HG02571 (cell line): ENCODE measurements around the gene SLC35F3.

Source experiments
- ATAC-seq: cut with Tn5 transposase; IDR thresholded peaks from one replicate; pipeline ENCODE4 v1.9.1; 2021; ENCODE audit warnings: mild to moderate bottlenecking, moderate library complexity; ENCODE audit not compliant: unreplicated experiment

The SLC35F3 gene

DNA sequence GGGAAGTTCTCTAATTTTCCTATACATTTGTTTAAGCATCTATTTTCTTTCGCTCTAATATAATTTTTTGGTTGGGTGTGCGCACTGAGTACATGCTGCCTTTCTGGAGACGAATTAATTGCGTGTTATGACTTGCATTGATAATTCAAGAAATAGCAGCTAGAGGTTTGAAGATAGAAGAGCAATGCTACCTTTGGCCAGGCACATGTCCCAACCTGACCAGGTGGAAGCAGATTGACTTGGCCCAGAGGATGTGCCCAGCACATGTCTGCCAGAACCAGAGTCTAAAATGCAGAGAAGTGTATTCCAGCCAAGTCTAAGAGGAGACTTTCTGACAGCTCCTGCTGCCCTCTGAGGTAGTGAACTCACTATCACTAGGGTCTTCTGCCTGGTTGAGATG, 114.3 kb downstream of the SLC35F3 start:
- ATAC-seq = no peak

DNA sequence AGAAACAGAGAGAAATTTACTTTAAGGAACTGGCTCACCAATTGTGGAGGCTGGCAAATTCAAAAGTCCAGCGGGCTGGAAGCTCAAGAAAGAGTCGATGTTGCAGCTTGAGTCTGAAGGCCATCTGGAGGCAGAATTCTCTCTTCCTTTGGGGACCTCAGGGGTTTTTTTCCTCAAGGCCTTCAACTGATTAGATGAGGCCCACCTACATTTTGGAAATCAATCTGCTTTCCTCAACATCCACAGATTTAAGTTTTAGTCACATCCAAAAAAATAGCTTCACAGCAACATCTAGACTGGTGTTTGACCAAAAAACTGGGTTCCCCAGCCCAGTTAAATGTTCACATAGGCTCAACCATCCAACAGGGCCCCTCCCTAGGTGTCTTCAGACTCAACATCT, 114.9 kb downstream of the SLC35F3 start:
- ATAC-seq = no peak

DNA sequence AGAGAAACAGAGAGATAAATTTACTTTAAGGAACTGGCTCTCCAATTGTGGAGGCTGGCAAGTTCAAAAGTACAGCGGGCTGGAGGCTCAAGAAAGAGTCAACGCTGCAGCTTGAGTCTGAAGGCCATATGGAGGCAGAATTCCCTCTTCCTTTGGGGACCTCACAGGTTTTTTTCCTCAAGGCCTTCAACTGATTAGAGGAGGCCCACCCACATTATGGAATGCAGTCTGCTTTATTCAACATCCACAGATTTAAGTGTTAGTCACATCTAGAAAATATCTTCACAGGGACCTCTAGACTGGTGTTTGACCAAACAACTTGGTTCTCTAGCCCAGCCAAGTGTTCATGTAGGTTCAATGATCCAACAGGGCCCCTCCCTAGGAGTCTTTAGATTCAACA, 117.8 kb downstream of the SLC35F3 start:
- ATAC-seq = no peak

DNA sequence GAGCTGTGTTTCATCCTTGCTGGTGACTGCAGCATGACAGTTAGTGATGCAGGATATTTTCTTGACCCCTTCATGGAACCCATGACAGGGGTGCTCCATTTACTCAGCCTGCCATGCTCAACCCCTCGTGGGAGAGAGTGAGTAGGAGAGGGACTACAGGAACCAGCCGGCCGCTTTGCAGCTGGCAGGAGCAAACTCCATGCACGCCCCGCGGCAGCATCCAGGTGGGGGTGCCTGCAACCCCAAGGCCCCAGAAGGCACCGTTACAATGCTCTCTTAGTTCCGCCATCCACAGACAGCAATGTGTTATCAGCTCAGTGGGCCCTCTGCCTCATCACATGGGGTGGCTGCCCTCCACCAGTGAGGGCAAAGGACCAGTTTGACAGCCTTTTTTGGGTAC, 135.1 kb downstream of the SLC35F3 start:
- no peak for ATAC-seq

DNA sequence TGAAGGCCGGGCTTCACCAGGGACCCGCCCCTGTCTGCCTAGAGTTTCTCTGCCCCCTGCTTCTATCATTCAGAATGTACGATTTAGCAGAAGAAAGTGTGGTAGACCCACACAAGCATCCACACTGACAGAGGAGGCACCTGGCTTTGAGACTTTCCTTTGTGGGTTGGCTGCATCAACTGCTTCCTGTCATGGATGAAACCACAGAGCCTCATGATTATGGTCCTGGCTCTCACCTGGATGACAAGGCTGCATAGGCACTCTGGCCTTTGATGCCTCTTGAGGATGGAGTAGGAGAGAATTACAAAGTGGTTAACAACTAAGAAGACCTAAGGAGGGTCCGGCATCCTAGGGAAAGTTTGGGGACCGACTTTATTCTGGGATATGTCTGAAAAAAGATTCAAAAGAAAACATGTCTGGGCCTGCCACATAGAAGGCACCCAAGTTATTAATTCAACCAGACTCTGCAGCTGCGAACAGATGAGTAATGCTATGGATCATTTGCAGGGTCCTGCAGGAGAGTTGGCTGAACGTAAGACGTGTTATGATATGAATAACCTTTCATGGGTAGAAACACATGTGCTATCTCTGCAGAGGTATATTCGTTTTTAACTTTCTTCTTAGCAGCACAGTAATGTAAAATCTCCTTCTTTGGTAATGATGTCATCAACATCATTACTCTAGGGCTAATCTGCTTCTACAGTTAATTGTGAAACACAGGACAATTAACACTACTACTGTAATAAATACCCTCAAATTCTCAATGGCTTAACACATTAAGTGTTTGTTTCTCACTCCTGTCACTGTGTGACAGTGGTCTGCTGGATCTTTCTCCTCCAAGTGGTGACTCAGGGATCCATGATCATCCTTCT, 136.2 kb downstream of the SLC35F3 start:
- no peak for ATAC-seq

GRCh38 chr1:234044079-234044478, 139.6 kb downstream of the SLC35F3 start:
- no peak for ATAC-seq

DNA sequence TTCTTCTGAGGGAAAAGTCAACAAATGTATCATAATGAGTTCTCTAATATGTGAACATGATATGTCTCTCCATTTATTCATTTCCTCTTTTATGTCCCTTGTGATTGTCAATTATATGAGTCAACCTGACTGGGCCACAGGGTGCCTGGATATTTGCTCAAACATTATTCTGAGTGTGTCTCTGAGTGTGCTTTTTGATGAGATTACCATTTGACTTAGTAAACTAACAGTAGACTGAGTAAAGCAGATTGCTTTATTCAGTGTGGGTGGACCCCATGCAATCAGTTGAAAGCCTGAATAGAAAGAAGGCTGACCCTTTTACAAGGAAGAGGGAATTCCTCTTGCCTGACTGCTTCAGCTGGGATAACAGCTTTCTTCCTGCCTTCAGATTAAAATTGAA, 142.6 kb downstream of the SLC35F3 start:
- ATAC-seq = no peak

GRCh38 chr1:234062166-234062565, 157.7 kb downstream of the SLC35F3 start:
- no peak for ATAC-seq

GRCh38 chr1:234065794-234066447, 161.4 kb downstream of the SLC35F3 start:
- ATAC-seq = peak; percentile 58

GRCh38 chr1:234067581-234068337, 163.3 kb downstream of the SLC35F3 start:
- no peak for ATAC-seq

GRCh38 chr1:234069760-234070159, 165.3 kb downstream of the SLC35F3 start:
- no peak for ATAC-seq

DNA sequence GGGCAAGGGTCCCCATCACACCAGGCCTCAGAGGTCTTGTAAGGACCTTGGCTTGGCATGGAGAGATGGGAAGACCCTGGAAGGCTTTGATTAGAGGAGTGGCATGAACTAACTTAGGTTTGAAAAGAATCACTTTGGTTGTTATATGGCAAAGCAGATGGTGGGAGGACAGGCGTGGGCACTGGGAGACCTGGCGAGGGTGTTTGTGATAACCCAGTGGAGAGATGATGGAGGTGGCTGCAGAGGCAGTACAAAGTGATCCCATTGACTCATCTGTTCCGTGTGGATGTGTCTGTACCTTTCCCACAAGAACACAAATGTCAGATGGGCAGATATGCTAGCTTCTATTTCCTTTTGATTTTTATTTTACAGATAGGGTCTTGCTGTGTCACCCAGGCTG, 168.3 kb downstream of the SLC35F3 start:
- no peak for ATAC-seq

DNA sequence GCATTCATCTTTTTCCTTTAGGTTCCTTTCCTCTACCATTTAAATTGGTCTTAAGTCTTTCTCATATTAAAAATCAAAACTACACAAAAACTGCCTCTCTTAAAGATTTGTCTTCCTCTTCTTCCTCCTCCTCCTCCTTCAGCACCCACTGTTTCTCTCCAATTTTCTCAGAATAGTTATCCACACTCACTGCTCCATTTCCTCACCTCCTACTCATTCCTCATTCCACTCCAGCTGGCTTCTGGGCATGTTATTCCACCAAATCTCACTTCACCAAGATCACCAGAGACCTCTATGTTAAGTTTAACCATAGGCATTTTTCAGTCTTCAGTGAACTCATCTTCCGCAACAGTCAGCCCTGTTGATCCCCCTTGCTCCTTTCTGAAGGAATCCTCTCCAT, 173.7 kb downstream of the SLC35F3 start:
- ATAC-seq = no peak

GRCh38 chr1:234079896-234080295, 175.4 kb downstream of the SLC35F3 start:
- no peak for ATAC-seq

GRCh38 chr1:234083460-234083859, 179.0 kb downstream of the SLC35F3 start:
- ATAC-seq = no peak

- ATAC-seq = no peak
These were observed 184.9 kb downstream of the SLC35F3 start for GRCh38 chr1:234089396-234089795.

- ATAC-seq = no peak
These were observed 186.0 kb downstream of the SLC35F3 start for GRCh38 chr1:234090212-234091064.

- no peak for ATAC-seq
These were observed 186.6 kb downstream of the SLC35F3 start for GRCh38 chr1:234091065-234091401.

GRCh38 chr1:234091876-234092275, 187.4 kb downstream of the SLC35F3 start:
- no peak for ATAC-seq

DNA sequence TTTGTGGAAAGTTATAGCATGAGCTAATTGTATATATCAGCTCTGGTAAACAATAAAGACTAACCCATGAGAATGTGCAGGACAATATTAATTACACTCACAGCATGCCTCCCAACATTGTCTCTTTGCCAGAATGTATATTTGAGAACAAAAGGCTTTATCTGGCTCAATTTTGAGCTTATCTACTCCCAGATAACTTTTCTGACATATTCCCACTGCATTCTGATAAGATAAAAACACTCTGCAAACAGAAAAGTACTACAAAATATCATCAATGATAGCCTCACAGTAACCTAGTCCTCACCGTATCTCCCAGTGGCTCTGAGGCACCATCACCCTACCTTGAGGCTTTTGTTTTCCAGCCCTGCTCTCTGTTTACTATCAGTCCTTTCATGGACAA, 188.6 kb downstream of the SLC35F3 start:
- ATAC-seq = no peak

DNA sequence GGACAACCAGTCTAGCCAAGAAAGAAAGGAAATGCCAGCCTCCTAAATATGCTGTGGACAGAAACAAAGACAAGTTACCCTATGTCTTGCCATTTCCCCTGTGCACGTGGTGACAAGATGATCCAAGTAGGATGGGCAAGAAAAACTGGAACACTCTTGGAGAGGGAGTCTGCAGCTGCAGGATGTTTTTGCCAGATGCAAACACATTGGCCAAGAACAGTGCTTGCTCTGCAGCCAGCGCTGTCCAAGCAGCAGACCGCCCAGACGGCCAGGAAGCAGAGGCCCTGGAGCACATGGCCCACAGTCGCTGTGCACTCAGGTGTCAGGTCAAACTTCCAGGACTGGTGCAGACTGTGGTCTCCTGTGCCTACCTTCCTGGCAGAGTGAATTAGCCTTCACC, 189.3 kb downstream of the SLC35F3 start:
- ATAC-seq = no peak
